ENCODE measurements around the gene LINC00305.

Gene LINC00305

GRCh38 chr18:64111950-64112349 lies 36.9 kb downstream of the LINC00305 start:
- Mint-ChIP-seq H3K27me3 (ENCODE audit: low read depth, poor library complexity) (no peaks in the 10 kb centered on the region), H3K4me3 (no peak overlapping the region), H3K27ac (no peak overlapping the region), H3K36me3 (ENCODE audit: low read depth) (no peaks in the 10 kb centered on the region), H3K4me1 (peaks cover 13% of the 10 kb centered on the region), H3K9me3 (no peaks in the 10 kb centered on the region)
- DNase-seq = no peak
- no peak for TF ChIP-seq CTCF (IDR thresholded peaks at IDR 0.05)

DNA sequence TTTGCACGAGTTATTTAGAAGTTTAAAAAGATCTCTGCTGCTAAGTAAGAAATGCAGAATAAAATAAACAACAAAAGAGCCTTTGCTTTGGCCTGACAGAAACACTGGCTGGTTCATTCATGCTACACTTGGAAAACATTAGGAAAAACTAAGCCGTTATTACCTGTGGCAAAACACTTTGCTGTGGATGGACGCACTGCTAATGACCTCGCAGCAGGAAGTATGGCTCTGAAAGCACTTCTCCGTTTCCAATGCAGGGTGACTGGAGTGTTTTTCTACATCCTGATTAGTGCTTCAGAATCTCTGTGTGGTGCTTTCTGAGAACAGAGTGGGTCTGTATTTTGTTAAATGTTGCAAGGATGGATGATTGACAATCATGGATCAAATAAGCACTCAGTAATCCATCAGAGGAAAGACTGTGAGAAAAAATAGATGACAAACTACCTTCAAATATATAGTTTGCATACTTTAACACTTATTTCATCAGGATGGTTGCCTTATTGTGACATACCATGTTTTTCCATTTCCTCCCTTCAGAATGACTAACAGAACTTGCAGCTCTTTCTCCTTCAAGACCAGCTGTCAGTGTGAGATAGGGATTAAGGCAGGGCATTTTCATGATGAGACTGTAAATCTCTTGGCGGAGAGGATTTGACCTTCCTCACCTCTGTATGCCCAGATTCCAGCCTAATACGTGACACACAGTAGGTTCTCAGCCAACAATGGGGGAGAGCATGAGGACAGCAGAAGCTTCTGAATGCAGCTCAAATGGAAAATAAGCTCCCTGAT lies 38.0 kb downstream of the LINC00305 start:
- H3K9me3 Mint-ChIP-seq = no peaks in the 10 kb centered on the region
- H3K27me3 Mint-ChIP-seq (ENCODE audit: low read depth, poor library complexity) = no peaks in the 10 kb centered on the region
- TF ChIP-seq CTCF (IDR thresholded peaks at IDR 0.05) = no peak
- H3K4me1 Mint-ChIP-seq = peaks cover 13% of the 10 kb centered on the region
- H3K27ac Mint-ChIP-seq = peak overlapping the region; percentile 74
- no peak for DNase-seq
- H3K36me3 Mint-ChIP-seq (ENCODE audit: low read depth) = no peaks in the 10 kb centered on the region
- no peak overlapping the region for H3K4me3 Mint-ChIP-seq

DNA sequence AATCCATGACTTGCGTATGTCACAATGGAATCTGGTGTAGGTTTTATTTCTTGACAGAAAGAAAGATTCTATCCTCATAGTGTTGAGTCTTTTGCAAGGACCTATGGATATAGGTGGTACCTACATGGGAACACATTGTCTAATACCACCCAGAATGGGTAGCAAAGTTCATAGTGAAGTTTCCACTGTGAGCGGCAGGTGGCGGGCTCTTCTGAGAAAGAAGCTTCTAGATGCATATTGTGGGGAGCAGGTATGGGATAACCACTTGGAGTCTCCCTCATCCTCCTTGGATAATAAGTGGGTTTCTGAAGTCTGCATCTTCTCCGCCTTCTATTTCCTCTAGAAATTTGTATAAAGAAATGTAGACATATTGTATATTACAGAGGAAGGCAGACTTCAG lies 44.9 kb downstream of the LINC00305 start:
- no peak for TF ChIP-seq CTCF (IDR thresholded peaks at IDR 0.05)
- Mint-ChIP-seq H3K27ac (no peak overlapping the region), H3K27me3 (ENCODE audit: low read depth, poor library complexity) (no peaks in the 10 kb centered on the region), H3K9me3 (no peaks in the 10 kb centered on the region), H3K4me3 (no peak overlapping the region), H3K4me1 (peaks cover 18% of the 10 kb centered on the region), H3K36me3 (ENCODE audit: low read depth) (no peaks in the 10 kb centered on the region)
- no peak for DNase-seq

DNA sequence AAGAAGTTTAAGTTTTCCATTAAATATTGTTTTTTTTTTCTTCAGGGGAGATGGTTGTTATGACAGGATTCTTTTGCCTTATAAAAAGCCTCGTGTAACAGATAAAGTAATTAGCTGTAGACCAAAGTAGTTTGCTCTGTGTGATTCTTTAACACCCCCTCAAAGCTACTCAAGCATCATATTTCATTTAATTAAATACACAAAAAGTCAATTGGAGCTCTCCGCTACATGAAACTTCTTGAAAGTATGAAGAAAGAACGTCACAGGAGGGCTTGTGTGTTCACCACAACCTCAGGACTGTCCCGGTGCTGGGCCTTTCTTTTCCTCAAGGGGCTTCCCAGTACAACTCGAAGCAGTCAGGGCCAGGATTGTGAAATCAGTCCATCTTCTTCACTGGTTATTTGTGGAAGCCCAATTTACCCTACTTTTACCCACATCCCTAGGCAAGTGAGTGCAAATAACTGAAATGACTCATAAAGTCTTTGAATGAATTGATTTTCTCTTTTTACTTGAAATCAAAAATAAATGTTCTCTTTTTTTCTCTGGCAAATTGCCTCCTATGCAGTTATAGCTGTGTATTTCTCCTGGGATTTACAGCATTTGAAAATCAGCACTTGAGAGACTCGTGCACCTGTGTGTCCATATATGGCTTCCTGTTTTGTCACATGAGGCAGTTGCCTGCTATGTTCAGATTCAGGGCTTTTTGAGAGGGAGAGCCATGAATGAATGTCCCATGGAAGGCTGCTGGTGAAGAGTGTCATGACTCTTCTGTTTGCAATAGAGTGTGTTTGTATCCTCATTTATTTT lies 48.6 kb downstream of the LINC00305 start:
- DNase-seq = no peak
- no peaks in the 10 kb centered on the region for H3K9me3 Mint-ChIP-seq
- H3K4me1 Mint-ChIP-seq = peaks cover 19% of the 10 kb centered on the region
- no peak overlapping the region for H3K4me3 Mint-ChIP-seq
- H3K27me3 Mint-ChIP-seq (ENCODE audit: low read depth, poor library complexity) = no peaks in the 10 kb centered on the region
- TF ChIP-seq CTCF (IDR thresholded peaks at IDR 0.05) = no peak
- H3K36me3 Mint-ChIP-seq (ENCODE audit: low read depth) = no peaks in the 10 kb centered on the region
- no peak overlapping the region for H3K27ac Mint-ChIP-seq

- no peaks in the 10 kb centered on the region for H3K9me3 Mint-ChIP-seq
Measured at GRCh38 chr18:64099244-64099643, 49.6 kb downstream of the LINC00305 start.

More at GRCh38 chr18:64099244-64099643, 49.6 kb downstream of the LINC00305 start:
- no peaks in the 10 kb centered on the region for H3K36me3 Mint-ChIP-seq (ENCODE audit: low read depth)
- no peak overlapping the region for H3K4me3 Mint-ChIP-seq
- no peaks in the 10 kb centered on the region for H3K27me3 Mint-ChIP-seq (ENCODE audit: low read depth, poor library complexity)
- DNase-seq = no peak
- no peak for TF ChIP-seq CTCF (IDR thresholded peaks at IDR 0.05)
- H3K4me1 Mint-ChIP-seq = peaks cover 19% of the 10 kb centered on the region
- no peak overlapping the region for H3K27ac Mint-ChIP-seq
